Progenitor cell of endocrine pancreas (in vitro differentiated cells): ENCODE data around the gene FEM1B. TPM values are rescaled to one million over a fixed set of nuclear protein-coding genes. Genes with fewer than 3 reads are reported as not detected.

Experiments used
- DNase-seq: peaks from one replicate; pipeline ENCODE4 v3.0.0; 2021; ENCODE audit warnings: low spot score; ENCODE audit not compliant: unreplicated experiment
- H3K27ac Mint-ChIP-seq: 2 replicates; pipeline ENCODE4 v1.8.0; 2021; ENCODE audit warnings: mild to moderate bottlenecking, moderate library complexity, mixed read lengths
- H3K27me3 Mint-ChIP-seq: 2 replicates; pipeline ENCODE4 v1.8.0; 2021; ENCODE audit warnings: mixed read lengths
- H3K36me3 Mint-ChIP-seq: 2 replicates; pipeline ENCODE4 v1.8.0; 2022; ENCODE audit warnings: mixed read lengths; ENCODE audit not compliant: insufficient read depth
- H3K4me1 Mint-ChIP-seq: 2 replicates; pipeline ENCODE4 v1.8.0; 2021; ENCODE audit warnings: low read depth, mixed read lengths
- H3K4me3 Mint-ChIP-seq: 2 replicates; pipeline ENCODE4 v1.8.0; 2021; ENCODE audit warnings: low read depth, mild to moderate bottlenecking, moderate library complexity, mixed read lengths
- H3K9me3 Mint-ChIP-seq: 2 replicates; pipeline ENCODE4 v1.8.0; 2021; ENCODE audit warnings: low read depth, mixed read lengths
- total RNA-seq: library from RNA; stranded (reverse); gene quantifications from 2 replicates; pipeline ENCODE4 v1.2.1, GENCODE V29; 2021
- TF ChIP-seq, protein P1 (sequence below): fragments of 200-600 bp; sonication (generic); IDR thresholded peaks from one replicate; pipeline ENCODE4 v1.5.0; 2021; ENCODE audit warnings: antibody characterized with exemption, mild to moderate bottlenecking; ENCODE audit not compliant: unreplicated experiment

FEM1B gene
- total RNA-seq, 1 donor from 2014 or later = 45.9 TPM

GRCh38 chr15:68336516-68336915 is 59.0 kb downstream of the FEM1B start:
- DNase-seq = no peak
- H3K27me3 Mint-ChIP-seq = peaks cover 22% of the 10 kb centered on the region
- no peaks in the 10 kb centered on the region for H3K9me3 Mint-ChIP-seq
- H3K36me3 Mint-ChIP-seq = no peaks in the 10 kb centered on the region
- H3K4me1 Mint-ChIP-seq = peaks cover 2% of the 10 kb centered on the region
- H3K4me3 Mint-ChIP-seq = no peak overlapping the region
- TF ChIP-seq, protein P1, sequence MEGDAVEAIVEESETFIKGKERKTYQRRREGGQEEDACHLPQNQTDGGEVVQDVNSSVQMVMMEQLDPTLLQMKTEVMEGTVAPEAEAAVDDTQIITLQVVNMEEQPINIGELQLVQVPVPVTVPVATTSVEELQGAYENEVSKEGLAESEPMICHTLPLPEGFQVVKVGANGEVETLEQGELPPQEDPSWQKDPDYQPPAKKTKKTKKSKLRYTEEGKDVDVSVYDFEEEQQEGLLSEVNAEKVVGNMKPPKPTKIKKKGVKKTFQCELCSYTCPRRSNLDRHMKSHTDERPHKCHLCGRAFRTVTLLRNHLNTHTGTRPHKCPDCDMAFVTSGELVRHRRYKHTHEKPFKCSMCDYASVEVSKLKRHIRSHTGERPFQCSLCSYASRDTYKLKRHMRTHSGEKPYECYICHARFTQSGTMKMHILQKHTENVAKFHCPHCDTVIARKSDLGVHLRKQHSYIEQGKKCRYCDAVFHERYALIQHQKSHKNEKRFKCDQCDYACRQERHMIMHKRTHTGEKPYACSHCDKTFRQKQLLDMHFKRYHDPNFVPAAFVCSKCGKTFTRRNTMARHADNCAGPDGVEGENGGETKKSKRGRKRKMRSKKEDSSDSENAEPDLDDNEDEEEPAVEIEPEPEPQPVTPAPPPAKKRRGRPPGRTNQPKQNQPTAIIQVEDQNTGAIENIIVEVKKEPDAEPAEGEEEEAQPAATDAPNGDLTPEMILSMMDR = no peak
- H3K27ac Mint-ChIP-seq = no peak overlapping the region

- Mint-ChIP-seq H3K9me3 (no peaks in the 10 kb centered on the region), H3K4me1 (peaks cover 2% of the 10 kb centered on the region), H3K27me3 (peaks cover 18% of the 10 kb centered on the region), H3K4me3 (no peak overlapping the region), H3K27ac (no peak overlapping the region), H3K36me3 (no peaks in the 10 kb centered on the region)
- DNase-seq = no peak
- TF ChIP-seq, protein P1 = no peak
These were observed 60.3 kb downstream of the FEM1B start for GRCh38 chr15:68337826-68338225.

DNA sequence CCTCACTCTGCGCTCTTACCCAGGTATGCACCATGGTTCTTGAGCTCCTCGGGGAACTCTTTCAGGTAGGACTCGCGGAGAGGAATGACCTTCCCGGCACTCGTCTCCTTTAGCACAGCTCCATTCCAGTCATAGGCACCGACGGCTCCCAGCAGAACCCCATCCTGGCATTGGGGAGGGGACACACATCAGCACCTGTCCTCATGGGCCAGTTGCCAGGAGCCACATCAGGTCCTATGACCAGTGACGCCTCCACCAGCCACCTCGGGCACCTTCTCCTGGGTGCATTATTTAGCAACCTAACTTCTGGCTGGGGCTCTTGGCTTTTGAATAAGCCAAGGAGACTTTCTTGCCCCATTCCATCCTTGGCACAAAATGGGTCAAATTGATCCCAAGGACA is 61.9 kb downstream of the FEM1B start:
- TF ChIP-seq, protein P1 = no peak
- H3K36me3 Mint-ChIP-seq = no peaks in the 10 kb centered on the region
- no peak for DNase-seq
- H3K4me3 Mint-ChIP-seq = no peak overlapping the region
- no peak overlapping the region for H3K27ac Mint-ChIP-seq
- peaks cover 21% of the 10 kb centered on the region for H3K27me3 Mint-ChIP-seq
- no peaks in the 10 kb centered on the region for H3K9me3 Mint-ChIP-seq
- H3K4me1 Mint-ChIP-seq = peaks cover 2% of the 10 kb centered on the region

GRCh38 chr15:68340726-68341671 is 63.5 kb downstream of the FEM1B start:
- no peak for DNase-seq
- H3K4me1 Mint-ChIP-seq = peaks cover 2% of the 10 kb centered on the region
- TF ChIP-seq, protein P1 = no peak
- no peaks in the 10 kb centered on the region for H3K9me3 Mint-ChIP-seq
- no peaks in the 10 kb centered on the region for H3K36me3 Mint-ChIP-seq
- H3K27ac Mint-ChIP-seq = no peak overlapping the region
- no peak overlapping the region for H3K4me3 Mint-ChIP-seq
- peaks cover 24% of the 10 kb centered on the region for H3K27me3 Mint-ChIP-seq

DNA sequence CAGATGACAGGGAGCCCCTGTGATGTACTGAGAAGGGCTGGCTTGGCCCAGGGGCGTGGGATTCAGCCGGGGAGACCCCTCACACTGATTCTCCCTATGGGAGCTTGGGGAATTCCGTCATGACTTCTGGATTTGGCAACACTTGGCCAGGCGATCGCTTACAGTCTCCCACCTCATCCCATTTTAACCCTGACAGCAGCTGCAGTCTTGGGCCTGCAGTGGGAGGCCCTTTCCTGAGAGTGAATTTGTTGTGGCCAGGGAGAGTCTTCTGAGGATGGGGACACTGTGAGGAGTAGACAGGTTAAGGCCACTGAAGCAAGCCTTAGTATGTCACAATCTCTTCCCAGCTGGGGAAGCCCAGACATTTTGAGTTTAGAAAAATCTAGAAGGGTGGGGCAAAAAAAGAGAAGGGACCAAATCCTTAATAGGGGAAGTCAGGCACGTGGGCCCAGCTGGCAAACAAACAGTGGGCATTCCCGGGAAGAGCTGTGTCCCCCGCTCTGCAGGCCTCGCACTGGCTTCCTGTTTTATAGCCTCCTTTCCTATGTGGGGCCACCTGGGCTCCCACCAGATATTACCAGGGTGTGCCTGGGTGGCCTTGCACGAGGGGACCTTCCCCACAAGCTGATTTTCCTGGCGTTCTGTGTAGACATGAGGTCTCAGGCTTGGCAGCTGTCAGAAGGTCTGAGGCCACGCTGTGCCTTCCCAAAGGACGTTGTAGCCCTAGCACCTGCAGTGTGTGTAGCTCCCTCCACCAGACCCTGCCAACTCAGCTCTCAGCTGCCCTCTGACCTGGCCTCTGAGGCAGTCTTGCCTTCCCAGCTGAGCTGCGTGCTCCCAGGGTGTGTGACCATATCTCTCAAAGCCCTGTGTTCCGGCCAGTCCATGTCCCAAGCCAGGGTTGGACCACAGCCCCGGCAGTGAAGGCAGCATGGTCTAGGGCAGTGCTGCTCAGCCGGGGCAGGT is 64.5 kb downstream of the FEM1B start:
- DNase-seq = no peak
- H3K4me3 Mint-ChIP-seq = no peak overlapping the region
- H3K9me3 Mint-ChIP-seq = no peaks in the 10 kb centered on the region
- H3K27ac Mint-ChIP-seq = no peak overlapping the region
- TF ChIP-seq, protein P1 = no peak
- peaks cover 2% of the 10 kb centered on the region for H3K4me1 Mint-ChIP-seq
- H3K36me3 Mint-ChIP-seq = no peaks in the 10 kb centered on the region
- H3K27me3 Mint-ChIP-seq = peaks cover 27% of the 10 kb centered on the region
